ENCODE measurements around the gene CRAMP1. TPM values are rescaled to one million over a fixed set of nuclear protein-coding genes. Genes with fewer than 3 reads are reported as not detected.

Gene CRAMP1
- total RNA-seq, 2 donors from 2014 or later: 12.7 to 36.0 TPM

GRCh38 chr16:1565083-1565805, 46.9 kb upstream of the CRAMP1 start:
- no peak for DNase-seq (ENCODE audit: low spot score)
- 88% methylated on average over 16 of the region's 16 CpGs for WGBS
- intact Hi-C loops (cut with DNase I): no loop called here
- H3K27me3 ChIP-seq (replicated peaks; ENCODE audit: insufficient read depth): no peaks in the 10 kb centered on the region
- no peaks in the 10 kb centered on the region for H3K9me3 ChIP-seq
- TF ChIP-seq POLR2A (IDR thresholded peaks at IDR 0.05) (no peak), POLR2AphosphoS5 (IDR thresholded peaks at IDR 0.05) (no peak), CTCF (IDR thresholded peaks at IDR 0.05) (no peak)
- H3K27ac ChIP-seq: no peak overlapping the region
- no peaks in the 10 kb centered on the region for H3K4me1 ChIP-seq (replicated peaks)
- no peak overlapping the region for H3K4me3 ChIP-seq
- no peaks in the 10 kb centered on the region for H3K36me3 ChIP-seq

GRCh38 chr16:1567988-1568387, 44.2 kb upstream of the CRAMP1 start:
- H3K27ac ChIP-seq: no peak overlapping the region
- H3K27me3 ChIP-seq (replicated peaks; ENCODE audit: insufficient read depth): no peaks in the 10 kb centered on the region
- intact Hi-C loops (cut with DNase I): no loop called here
- no peak overlapping the region for H3K4me3 ChIP-seq
- no peaks in the 10 kb centered on the region for H3K4me1 ChIP-seq (replicated peaks)
- H3K36me3 ChIP-seq: no peaks in the 10 kb centered on the region
- H3K9me3 ChIP-seq: no peaks in the 10 kb centered on the region
- 90% methylated on average over 13 of the region's 13 CpGs for WGBS
- no peak for DNase-seq (ENCODE audit: low spot score)
- TF ChIP-seq POLR2A (IDR thresholded peaks at IDR 0.05) (no peak), POLR2AphosphoS5 (IDR thresholded peaks at IDR 0.05) (no peak), CTCF (IDR thresholded peaks at IDR 0.05) (no peak)

DNA sequence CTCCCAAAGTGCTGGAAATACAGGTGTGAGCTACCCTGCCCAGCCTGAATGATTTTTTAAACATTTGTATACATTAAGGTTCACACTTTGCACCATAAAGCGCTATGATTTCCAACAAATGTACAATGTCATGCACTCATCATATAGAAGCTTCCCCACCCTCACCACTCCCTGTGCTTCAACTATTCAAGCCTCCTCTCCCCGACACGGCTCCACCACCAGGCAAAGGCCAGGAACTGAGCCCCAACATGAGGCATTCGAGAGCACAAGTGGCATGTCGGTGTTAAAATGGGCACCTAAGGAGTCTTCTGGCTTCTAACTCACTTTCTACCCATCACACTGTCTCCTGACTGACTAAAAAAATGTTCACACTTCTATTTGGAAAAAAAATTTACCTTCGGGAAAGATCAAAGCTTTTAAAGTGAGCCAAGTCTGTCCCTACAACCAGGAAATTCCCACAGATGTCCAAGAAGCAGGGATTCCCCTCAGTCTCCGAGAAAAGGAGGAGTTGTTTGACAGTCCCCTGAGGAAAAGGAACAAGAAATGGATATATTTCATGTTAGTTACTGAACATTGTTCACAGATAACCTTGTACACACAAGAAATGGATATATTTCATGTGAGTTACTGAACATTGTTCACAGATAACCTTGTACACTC, 41.0 kb upstream of the CRAMP1 start:
- H3K4me3 ChIP-seq: no peak overlapping the region
- H3K27me3 ChIP-seq (replicated peaks; ENCODE audit: insufficient read depth): no peaks in the 10 kb centered on the region
- WGBS: 75% methylated on average over 7 of the region's 7 CpGs
- DNase-seq (ENCODE audit: low spot score): no peak
- intact Hi-C loops (cut with DNase I): no loop called here
- no peaks in the 10 kb centered on the region for H3K9me3 ChIP-seq
- no peaks in the 10 kb centered on the region for H3K4me1 ChIP-seq (replicated peaks)
- TF ChIP-seq POLR2A (IDR thresholded peaks at IDR 0.05): no peak
- no peak for TF ChIP-seq POLR2AphosphoS5 (IDR thresholded peaks at IDR 0.05)
- no peak overlapping the region for H3K27ac ChIP-seq
- no peaks in the 10 kb centered on the region for H3K36me3 ChIP-seq

GRCh38 chr16:1572673-1573072, 39.5 kb upstream of the CRAMP1 start:
- Histone ChIP-seq H3K27ac (no peak overlapping the region), H3K36me3 (no peaks in the 10 kb centered on the region), H3K27me3 (replicated peaks; ENCODE audit: insufficient read depth) (no peaks in the 10 kb centered on the region), H3K4me3 (no peak overlapping the region), H3K9me3 (no peaks in the 10 kb centered on the region), H3K4me1 (replicated peaks) (no peaks in the 10 kb centered on the region)
- WGBS: 76% methylated on average over 7 of the region's 7 CpGs
- no peak for DNase-seq (ENCODE audit: low spot score)
- TF ChIP-seq POLR2A (IDR thresholded peaks at IDR 0.05): no peak
- TF ChIP-seq POLR2AphosphoS5 (IDR thresholded peaks at IDR 0.05): no peak
- TF ChIP-seq CTCF (IDR thresholded peaks at IDR 0.05): no peak
- intact Hi-C loops (cut with DNase I): no loop called here

DNA sequence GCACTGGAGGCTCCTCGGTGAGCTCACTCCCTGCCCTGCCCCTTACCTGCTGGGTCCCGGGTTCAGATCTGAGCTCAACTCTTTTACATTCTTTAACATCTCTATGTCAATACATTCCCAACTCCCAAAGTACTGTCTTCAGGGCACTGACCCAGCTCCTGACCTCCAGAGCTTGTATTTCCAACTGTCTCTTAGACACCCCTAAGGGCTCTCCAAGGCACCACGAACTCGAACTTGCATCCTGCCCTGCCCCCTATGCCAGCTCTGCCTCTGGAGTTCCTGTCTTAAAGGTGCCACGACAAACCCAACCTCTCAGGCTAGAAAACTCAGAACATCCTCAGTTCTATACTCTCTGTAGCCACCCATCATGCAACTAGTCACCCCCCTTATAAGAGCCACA, 38.9 kb upstream of the CRAMP1 start:
- no peak for DNase-seq (ENCODE audit: low spot score)
- Histone ChIP-seq H3K36me3 (no peaks in the 10 kb centered on the region), H3K27me3 (replicated peaks; ENCODE audit: insufficient read depth) (no peaks in the 10 kb centered on the region), H3K4me1 (replicated peaks) (no peaks in the 10 kb centered on the region), H3K9me3 (no peaks in the 10 kb centered on the region), H3K4me3 (no peak overlapping the region), H3K27ac (no peak overlapping the region)
- TF ChIP-seq POLR2A (IDR thresholded peaks at IDR 0.05) (no peak), POLR2AphosphoS5 (IDR thresholded peaks at IDR 0.05) (no peak), CTCF (IDR thresholded peaks at IDR 0.05) (no peak)
- intact Hi-C loops (cut with DNase I): no loop called here
- 87% methylated on average over 5 of the region's 5 CpGs for WGBS

Data from prostate gland (tissue), 2 donors.